ENCODE results near the gene GDNF. TPM values are rescaled to one million over a fixed set of nuclear protein-coding genes. Genes with fewer than 3 reads are reported as not detected.

The GDNF gene
- total and polyA plus RNA-seq, 2 experiments from 2014 or later = 0.13 to 0.17 TPM

DNA sequence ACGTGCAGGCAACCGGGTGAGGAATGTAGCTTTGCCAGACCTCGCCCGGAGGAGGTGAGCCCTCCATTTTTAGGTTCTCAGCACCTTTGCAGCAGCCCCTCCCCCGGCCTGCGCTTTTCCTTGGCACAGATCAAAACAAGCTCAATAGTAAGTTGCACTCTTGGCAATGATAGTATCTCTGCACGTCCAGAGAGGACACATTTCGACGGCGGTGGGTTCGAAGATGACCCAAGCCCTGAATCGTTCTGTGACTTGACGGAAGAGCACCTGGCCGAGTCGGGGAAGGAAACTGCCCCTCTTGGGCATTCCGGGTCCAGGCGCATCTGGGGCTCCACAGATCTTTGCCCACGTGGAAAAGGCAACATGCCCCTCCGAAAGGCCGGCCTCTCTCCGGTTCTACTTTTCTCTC, 904 bp downstream of the GDNF start:
- DNase-seq (ENCODE audit: low spot score) (peak; percentile 56), ATAC-seq (no peak)
- Histone ChIP-seq H3K79me2 (replicated peaks; ENCODE audit: insufficient read depth) (no peaks in the 10 kb centered on the region), H3K4me2 (peak overlapping the region; percentile 90), H3K36me3 (ENCODE audit: insufficient read depth) (no peaks in the 10 kb centered on the region), H3K4me3 (peak overlapping the region; percentile 65), H3K9me2 (ENCODE audit: insufficient read depth) (no peaks in the 10 kb centered on the region), H3F3A (replicated peaks; ENCODE audit: low read depth) (peaks cover 10% of the 10 kb centered on the region; the same call in 1 of the 2 replicates), H3K27ac (ENCODE audit: low read depth) (no peak overlapping the region), H4K20me1 (replicated peaks; ENCODE audit: insufficient read depth) (0 out of 2 replicates have a peak, but pooled peaks cover 8% of the 10 kb centered on the region), H3K27me3 (ENCODE audit: insufficient read depth) (peaks cover 95% of the 10 kb centered on the region), H2AFZ (peak overlapping the region; percentile 100), H3K4me1 (ENCODE audit: insufficient read depth) (peaks cover 54% of the 10 kb centered on the region)
- TF ChIP-seq, protein P1, sequence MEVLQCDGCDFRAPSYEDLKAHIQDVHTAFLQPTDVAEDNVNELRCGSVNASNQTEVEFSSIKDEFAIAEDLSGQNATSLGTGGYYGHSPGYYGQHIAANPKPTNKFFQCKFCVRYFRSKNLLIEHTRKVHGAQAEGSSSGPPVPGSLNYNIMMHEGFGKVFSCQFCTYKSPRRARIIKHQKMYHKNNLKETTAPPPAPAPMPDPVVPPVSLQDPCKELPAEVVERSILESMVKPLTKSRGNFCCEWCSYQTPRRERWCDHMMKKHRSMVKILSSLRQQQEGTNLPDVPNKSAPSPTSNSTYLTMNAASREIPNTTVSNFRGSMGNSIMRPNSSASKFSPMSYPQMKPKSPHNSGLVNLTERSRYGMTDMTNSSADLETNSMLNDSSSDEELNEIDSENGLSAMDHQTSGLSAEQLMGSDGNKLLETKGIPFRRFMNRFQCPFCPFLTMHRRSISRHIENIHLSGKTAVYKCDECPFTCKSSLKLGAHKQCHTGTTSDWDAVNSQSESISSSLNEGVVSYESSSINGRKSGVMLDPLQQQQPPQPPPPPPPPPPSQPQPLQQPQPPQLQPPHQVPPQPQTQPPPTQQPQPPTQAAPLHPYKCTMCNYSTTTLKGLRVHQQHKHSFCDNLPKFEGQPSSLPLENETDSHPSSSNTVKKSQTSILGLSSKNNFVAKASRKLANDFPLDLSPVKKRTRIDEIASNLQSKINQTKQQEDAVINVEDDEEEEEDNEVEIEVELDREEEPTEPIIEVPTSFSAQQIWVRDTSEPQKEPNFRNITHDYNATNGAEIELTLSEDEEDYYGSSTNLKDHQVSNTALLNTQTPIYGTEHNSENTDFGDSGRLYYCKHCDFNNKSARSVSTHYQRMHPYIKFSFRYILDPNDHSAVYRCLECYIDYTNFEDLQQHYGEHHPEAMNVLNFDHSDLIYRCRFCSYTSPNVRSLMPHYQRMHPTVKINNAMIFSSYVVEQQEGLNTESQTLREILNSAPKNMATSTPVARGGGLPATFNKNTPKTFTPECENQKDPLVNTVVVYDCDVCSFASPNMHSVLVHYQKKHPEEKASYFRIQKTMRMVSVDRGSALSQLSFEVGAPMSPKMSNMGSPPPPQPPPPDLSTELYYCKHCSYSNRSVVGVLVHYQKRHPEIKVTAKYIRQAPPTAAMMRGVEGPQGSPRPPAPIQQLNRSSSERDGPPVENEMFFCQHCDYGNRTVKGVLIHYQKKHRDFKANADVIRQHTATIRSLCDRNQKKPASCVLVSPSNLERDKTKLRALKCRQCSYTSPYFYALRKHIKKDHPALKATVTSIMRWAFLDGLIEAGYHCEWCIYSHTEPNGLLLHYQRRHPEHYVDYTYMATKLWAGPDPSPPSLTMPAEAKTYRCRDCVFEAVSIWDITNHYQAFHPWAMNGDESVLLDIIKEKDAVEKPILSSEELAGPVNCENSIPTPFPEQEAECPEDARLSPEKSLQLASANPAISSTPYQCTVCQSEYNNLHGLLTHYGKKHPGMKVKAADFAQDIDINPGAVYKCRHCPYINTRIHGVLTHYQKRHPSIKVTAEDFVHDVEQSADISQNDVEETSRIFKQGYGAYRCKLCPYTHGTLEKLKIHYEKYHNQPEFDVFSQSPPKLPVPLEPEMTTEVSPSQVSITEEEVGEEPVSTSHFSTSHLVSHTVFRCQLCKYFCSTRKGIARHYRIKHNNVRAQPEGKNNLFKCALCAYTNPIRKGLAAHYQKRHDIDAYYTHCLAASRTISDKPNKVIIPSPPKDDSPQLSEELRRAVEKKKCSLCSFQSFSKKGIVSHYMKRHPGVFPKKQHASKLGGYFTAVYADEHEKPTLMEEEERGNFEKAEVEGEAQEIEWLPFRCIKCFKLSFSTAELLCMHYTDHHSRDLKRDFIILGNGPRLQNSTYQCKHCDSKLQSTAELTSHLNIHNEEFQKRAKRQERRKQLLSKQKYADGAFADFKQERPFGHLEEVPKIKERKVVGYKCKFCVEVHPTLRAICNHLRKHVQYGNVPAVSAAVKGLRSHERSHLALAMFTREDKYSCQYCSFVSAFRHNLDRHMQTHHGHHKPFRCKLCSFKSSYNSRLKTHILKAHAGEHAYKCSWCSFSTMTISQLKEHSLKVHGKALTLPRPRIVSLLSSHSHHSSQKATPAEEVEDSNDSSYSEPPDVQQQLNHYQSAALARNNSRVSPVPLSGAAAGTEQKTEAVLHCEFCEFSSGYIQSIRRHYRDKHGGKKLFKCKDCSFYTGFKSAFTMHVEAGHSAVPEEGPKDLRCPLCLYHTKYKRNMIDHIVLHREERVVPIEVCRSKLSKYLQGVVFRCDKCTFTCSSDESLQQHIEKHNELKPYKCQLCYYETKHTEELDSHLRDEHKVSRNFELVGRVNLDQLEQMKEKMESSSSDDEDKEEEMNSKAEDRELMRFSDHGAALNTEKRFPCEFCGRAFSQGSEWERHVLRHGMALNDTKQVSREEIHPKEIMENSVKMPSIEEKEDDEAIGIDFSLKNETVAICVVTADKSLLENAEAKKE (CRISPR knock-in tag; IDR thresholded peaks at IDR 0.05) = no peak
- TF ChIP-seq, protein P2, sequence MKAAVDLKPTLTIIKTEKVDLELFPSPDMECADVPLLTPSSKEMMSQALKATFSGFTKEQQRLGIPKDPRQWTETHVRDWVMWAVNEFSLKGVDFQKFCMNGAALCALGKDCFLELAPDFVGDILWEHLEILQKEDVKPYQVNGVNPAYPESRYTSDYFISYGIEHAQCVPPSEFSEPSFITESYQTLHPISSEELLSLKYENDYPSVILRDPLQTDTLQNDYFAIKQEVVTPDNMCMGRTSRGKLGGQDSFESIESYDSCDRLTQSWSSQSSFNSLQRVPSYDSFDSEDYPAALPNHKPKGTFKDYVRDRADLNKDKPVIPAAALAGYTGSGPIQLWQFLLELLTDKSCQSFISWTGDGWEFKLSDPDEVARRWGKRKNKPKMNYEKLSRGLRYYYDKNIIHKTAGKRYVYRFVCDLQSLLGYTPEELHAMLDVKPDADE (IDR thresholded peaks at IDR 0.05) = no peak
- TF ChIP-seq, protein P3, sequence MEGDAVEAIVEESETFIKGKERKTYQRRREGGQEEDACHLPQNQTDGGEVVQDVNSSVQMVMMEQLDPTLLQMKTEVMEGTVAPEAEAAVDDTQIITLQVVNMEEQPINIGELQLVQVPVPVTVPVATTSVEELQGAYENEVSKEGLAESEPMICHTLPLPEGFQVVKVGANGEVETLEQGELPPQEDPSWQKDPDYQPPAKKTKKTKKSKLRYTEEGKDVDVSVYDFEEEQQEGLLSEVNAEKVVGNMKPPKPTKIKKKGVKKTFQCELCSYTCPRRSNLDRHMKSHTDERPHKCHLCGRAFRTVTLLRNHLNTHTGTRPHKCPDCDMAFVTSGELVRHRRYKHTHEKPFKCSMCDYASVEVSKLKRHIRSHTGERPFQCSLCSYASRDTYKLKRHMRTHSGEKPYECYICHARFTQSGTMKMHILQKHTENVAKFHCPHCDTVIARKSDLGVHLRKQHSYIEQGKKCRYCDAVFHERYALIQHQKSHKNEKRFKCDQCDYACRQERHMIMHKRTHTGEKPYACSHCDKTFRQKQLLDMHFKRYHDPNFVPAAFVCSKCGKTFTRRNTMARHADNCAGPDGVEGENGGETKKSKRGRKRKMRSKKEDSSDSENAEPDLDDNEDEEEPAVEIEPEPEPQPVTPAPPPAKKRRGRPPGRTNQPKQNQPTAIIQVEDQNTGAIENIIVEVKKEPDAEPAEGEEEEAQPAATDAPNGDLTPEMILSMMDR (conservative IDR thresholded peaks at IDR 0.05; ENCODE audit: low read depth in 2 of 2) = no peak
- TF ChIP-seq ZNF114 (CRISPR knock-in tag; IDR thresholded peaks at IDR 0.05) (no peak), EZH2phosphoT487 (IDR thresholded peaks at IDR 0.05; ENCODE audit: unreplicated experiment) (no peak), JUNB (IDR thresholded peaks at IDR 0.05; ENCODE audit: unreplicated experiment) (no peak), NANOG (IDR thresholded peaks at IDR 0.05; ENCODE audit: borderline replicate concordance) (no peak), STAT1 (IDR thresholded peaks at IDR 0.05; ENCODE audit: unreplicated experiment) (no peak), ZNF331 (CRISPR knock-in tag; IDR thresholded peaks at IDR 0.05; ENCODE audit: low read depth) (no peak), POLR2AphosphoS5 (IDR thresholded peaks at IDR 0.05; ENCODE audit: low read depth) (no peak)
- peaks cover 47% of the 10 kb centered on the region for H3K4me1 Mint-ChIP-seq
- no peaks in the 10 kb centered on the region; the same call in 2 of the 3 replicates for H3K36me3 Mint-ChIP-seq (ENCODE audit: low read depth)
- no peak overlapping the region for H3K27ac Mint-ChIP-seq
- H3K27me3 Mint-ChIP-seq (ENCODE audit: insufficient read depth, low read depth, poor library complexity) = peaks cover 85% of the 10 kb centered on the region
- H3K4me3 Mint-ChIP-seq = peak overlapping the region; percentile 79
- peaks cover 5% of the 10 kb centered on the region; the same call in 1 of the 3 replicates for H3K9me3 Mint-ChIP-seq
